Upper lobe of right lung (tissue), 1 donor: ENCODE data around the gene WDR7. TPM values are rescaled to one million over a fixed set of nuclear protein-coding genes. Genes with fewer than 3 reads are reported as not detected.

ENCODE experiments used
- ATAC-seq: fragments of 200-7000 bp; cut with Tn5 transposase; one replicate; pipeline ENCODE4 v1.9.1; 2020; ENCODE audit warnings: mild to moderate bottlenecking, moderate library complexity
- DNase-seq: peaks from one replicate; pipeline ENCODE4 v3.0.0-alpha.2; 2020
- H3K27ac ChIP-seq: fragments of 200-600 bp; one replicate; pipeline ENCODE4 v1.8.0; 2022
- H3K27me3 ChIP-seq: fragments of 200-600 bp; one replicate; pipeline ENCODE4 v1.8.0; 2022; ENCODE audit warnings: mild to moderate bottlenecking
- H3K36me3 ChIP-seq: fragments of 200-600 bp; one replicate; pipeline ENCODE4 v1.8.0; 2022
- H3K4me1 ChIP-seq: fragments of 200-600 bp; one replicate; pipeline ENCODE4 v1.8.0; 2022
- H3K4me3 ChIP-seq: fragments of 200-600 bp; one replicate; pipeline ENCODE4 v1.8.0; 2022; ENCODE audit warnings: mild to moderate bottlenecking
- H3K9me3 ChIP-seq: fragments of 200-600 bp; one replicate; pipeline ENCODE4 v1.8.0; 2022
- CTCF ChIP-seq: fragments of 200-600 bp; IDR thresholded peaks from one replicate; pipeline ENCODE4 v1.8.0; 2022; ENCODE audit warnings: antibody characterized with exemption
- intact Hi-C: fragments of 100-400 bp; cut with DNase I; formaldehyde crosslinking; loops from one replicate; pipeline ENCODE4 v1.11.0; 2022
- total RNA-seq: library from RNA; stranded (reverse); fragmentation: NEBNext Ultra II Directional; extraction: Animal tissue kit (Norgen Biotek cat#: 25700); gene quantifications from one replicate; pipeline ENCODE4 v1.2.1, GENCODE V29; 2021
- donor health status: DM: no; HTN: yes; CAD: no; lungs with severe emphysema.

WDR7 gene
- total RNA-seq, 1 donor from 2014 or later, result 30.7 TPM

- Histone ChIP-seq H3K27ac (no peak overlapping the region), H3K9me3 (no peaks in the 10 kb centered on the region), H3K4me3 (no peak overlapping the region), H3K36me3 (no peaks in the 10 kb centered on the region), H3K27me3 (no peaks in the 10 kb centered on the region), H3K4me1 (no peaks in the 10 kb centered on the region)
- DNase-seq, result no peak
- intact Hi-C loops, result no loop called here
- ATAC-seq, result no peak
- TF ChIP-seq CTCF, result no peak
Measured at GRCh38 chr18:57043241-57043640, 392.1 kb downstream of the WDR7 start.

GRCh38 chr18:57048351-57048750 is 397.2 kb downstream of the WDR7 start:
- no peak overlapping the region for H3K4me3 ChIP-seq
- H3K4me1 ChIP-seq, result no peaks in the 10 kb centered on the region
- H3K36me3 ChIP-seq, result no peaks in the 10 kb centered on the region
- H3K27me3 ChIP-seq, result no peaks in the 10 kb centered on the region
- TF ChIP-seq CTCF, result no peak
- intact Hi-C loops, result no loop called here
- ATAC-seq (no peak), DNase-seq (no peak)
- H3K27ac ChIP-seq, result no peak overlapping the region
- H3K9me3 ChIP-seq, result no peaks in the 10 kb centered on the region

GRCh38 chr18:57048859-57049258 is 397.7 kb downstream of the WDR7 start:
- Histone ChIP-seq H3K9me3 (no peaks in the 10 kb centered on the region), H3K27ac (no peak overlapping the region), H3K36me3 (no peaks in the 10 kb centered on the region), H3K27me3 (no peaks in the 10 kb centered on the region), H3K4me3 (no peak overlapping the region), H3K4me1 (no peaks in the 10 kb centered on the region)
- DNase-seq (no peak), ATAC-seq (no peak)
- no peak for TF ChIP-seq CTCF
- intact Hi-C loops, result no loop called here

- TF ChIP-seq CTCF, result no peak
- DNase-seq, result no peak
Measured at GRCh38 chr18:57050310-57050949, 399.3 kb downstream of the WDR7 start.

GRCh38 chr18:57051021-57051656 is 400.0 kb downstream of the WDR7 start:
- Histone ChIP-seq H3K36me3 (no peaks in the 10 kb centered on the region), H3K27ac (no peak overlapping the region), H3K4me3 (no peak overlapping the region), H3K9me3 (no peaks in the 10 kb centered on the region), H3K4me1 (no peaks in the 10 kb centered on the region), H3K27me3 (no peaks in the 10 kb centered on the region)
- TF ChIP-seq CTCF, result no peak
- intact Hi-C loops, result no loop called here
- DNase-seq (no peak), ATAC-seq (no peak)

More at GRCh38 chr18:57050310-57050949, 399.3 kb downstream of the WDR7 start:
- H3K36me3 ChIP-seq, result no peaks in the 10 kb centered on the region
- ATAC-seq, result no peak
- no peak overlapping the region for H3K27ac ChIP-seq
- H3K9me3 ChIP-seq, result no peaks in the 10 kb centered on the region
- H3K4me3 ChIP-seq, result no peak overlapping the region
- intact Hi-C loops, result no loop called here
- H3K27me3 ChIP-seq, result no peaks in the 10 kb centered on the region
- no peaks in the 10 kb centered on the region for H3K4me1 ChIP-seq
